Measurements from ENCODE around the gene ACKR2. TPM values are rescaled to one million over a fixed set of nuclear protein-coding genes. Genes with fewer than 3 reads are reported as not detected.
"Not testable (repeated sequence)": the region's sequence is repeated elsewhere in the genome, so short reads cannot be mapped to it uniquely, and the experiment has no call there.

Gene ACKR2
- total RNA-seq, 2 experiments from 2014 or later, result 2.8 to 2.9 TPM

GRCh38 chr3:42811118-42811883 lies 2.1 kb downstream of the ACKR2 start:
- H3K36me3 Mint-ChIP-seq, H3K4me3 Mint-ChIP-seq, H3K9me3 Mint-ChIP-seq, H3K27ac Mint-ChIP-seq, DNase-seq, H3K4me1 Mint-ChIP-seq, H3K27me3 Mint-ChIP-seq: not testable (repeated sequence)

DNA sequence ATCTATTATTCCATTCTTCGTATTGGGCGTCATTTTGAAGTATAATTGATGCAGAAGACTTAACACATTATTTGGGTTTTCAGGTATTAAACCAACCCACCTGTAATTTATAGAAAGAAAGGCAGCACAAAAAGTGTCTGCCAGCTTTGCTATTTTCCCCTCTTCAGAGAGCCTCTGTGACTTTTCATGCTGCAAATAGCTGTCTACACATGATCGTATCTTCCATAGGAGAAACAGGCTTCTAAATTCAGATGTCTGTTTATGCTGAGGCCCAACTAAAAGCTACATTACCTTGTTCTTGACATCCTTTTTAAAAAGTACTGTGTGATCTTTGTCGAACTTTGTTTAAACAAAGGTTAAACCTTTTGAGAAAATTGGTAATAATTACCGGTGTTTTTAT lies 5.0 kb downstream of the ACKR2 start:
- H3K36me3 Mint-ChIP-seq, result no peaks in the 10 kb centered on the region
- no peak overlapping the region for H3K4me3 Mint-ChIP-seq
- no peaks in the 10 kb centered on the region for H3K4me1 Mint-ChIP-seq
- H3K9me3 Mint-ChIP-seq, result no peaks in the 10 kb centered on the region
- H3K27me3 Mint-ChIP-seq, result no peaks in the 10 kb centered on the region
- no peak overlapping the region for H3K27ac Mint-ChIP-seq
- no peak for DNase-seq

- H3K36me3 Mint-ChIP-seq, result no peaks in the 10 kb centered on the region
- no peak for DNase-seq
These were observed 5.8 kb downstream of the ACKR2 start for GRCh38 chr3:42814914-42815507.

DNA sequence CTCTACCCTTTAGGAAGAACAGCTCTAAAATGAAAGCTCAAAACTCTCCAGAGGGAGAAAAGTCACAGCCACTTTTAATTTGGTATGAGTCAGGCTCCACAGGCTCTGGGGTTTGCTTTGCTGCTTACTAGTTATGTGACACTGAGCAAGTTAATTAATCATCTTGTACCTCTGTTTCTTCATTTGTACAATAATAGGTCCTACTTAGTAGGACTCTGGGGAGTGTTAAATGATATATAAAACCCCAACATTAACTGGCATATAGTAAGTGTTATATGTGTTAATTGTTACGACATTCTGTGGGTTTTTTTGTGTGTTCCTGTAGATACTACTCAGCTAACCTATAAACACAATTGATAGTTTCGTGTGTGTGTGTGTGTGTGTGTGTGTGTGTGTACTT lies 6.6 kb downstream of the ACKR2 start:
- Mint-ChIP-seq H3K27ac (no peak overlapping the region), H3K36me3 (no peaks in the 10 kb centered on the region), H3K9me3 (no peaks in the 10 kb centered on the region), H3K4me3 (no peak overlapping the region), H3K27me3 (no peaks in the 10 kb centered on the region), H3K4me1 (no peaks in the 10 kb centered on the region)
- DNase-seq, result no peak

More at GRCh38 chr3:42814914-42815507, 5.8 kb downstream of the ACKR2 start:
- no peak overlapping the region for H3K4me3 Mint-ChIP-seq
- no peaks in the 10 kb centered on the region for H3K27me3 Mint-ChIP-seq
- H3K27ac Mint-ChIP-seq, result no peak overlapping the region
- H3K9me3 Mint-ChIP-seq, result no peaks in the 10 kb centered on the region
- H3K4me1 Mint-ChIP-seq, result no peaks in the 10 kb centered on the region

DNA sequence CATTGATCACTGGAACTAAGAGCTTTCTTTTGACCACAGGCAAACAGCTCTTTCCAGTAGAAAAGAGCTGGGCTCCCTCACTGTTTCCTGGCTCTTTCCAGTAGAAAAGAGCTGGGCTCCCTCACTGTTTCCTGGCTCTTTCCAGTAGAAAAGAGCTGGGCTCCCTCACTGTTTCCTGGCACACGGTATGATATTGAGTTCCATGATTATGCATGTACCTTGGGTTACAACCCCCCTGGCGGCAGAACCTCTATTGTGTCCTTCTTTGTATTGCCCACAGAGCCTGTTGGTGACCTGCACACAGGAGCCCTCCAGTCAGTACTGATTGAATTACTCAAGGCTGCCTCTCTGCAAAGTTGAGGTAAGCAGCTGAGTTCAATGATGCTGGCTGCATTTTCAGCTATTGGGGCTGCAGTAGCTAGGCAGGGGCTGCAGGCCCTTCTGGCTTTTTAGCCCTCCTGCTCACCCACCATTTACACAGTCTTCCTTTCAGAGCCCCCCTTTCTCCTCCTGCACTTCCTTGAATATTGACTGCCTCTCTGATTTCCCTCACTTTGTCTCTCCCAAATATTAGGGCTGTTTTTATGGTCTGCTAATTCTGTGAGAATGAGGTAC lies 10.2 kb downstream of the ACKR2 start:
- no peak for DNase-seq
- Mint-ChIP-seq H3K27ac (no peak overlapping the region), H3K4me3 (no peak overlapping the region), H3K27me3 (no peaks in the 10 kb centered on the region), H3K4me1 (no peaks in the 10 kb centered on the region), H3K9me3 (no peaks in the 10 kb centered on the region), H3K36me3 (no peaks in the 10 kb centered on the region)

DNA sequence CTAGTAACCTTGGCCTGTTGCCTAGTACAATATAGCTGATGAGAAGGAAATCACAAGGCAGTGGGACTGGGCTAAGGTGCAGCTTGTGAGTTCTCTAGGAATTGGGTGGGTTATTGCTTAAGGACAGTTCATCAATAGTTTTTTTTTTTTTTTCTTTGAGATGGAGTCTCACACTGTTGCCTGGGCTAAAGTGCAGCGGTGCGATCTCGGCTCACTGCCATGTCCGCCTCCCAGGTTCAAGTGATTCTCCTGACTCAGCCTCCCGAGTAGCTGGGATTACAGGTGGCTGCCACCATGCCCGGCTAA lies 11.5 kb downstream of the ACKR2 start:
- H3K9me3 Mint-ChIP-seq, result no peaks in the 10 kb centered on the region
- H3K27me3 Mint-ChIP-seq, result no peaks in the 10 kb centered on the region
- H3K4me1 Mint-ChIP-seq, result no peaks in the 10 kb centered on the region
- no peak overlapping the region for H3K4me3 Mint-ChIP-seq
- DNase-seq, result no peak
- no peak overlapping the region for H3K27ac Mint-ChIP-seq
- H3K36me3 Mint-ChIP-seq, result no peaks in the 10 kb centered on the region

DNA sequence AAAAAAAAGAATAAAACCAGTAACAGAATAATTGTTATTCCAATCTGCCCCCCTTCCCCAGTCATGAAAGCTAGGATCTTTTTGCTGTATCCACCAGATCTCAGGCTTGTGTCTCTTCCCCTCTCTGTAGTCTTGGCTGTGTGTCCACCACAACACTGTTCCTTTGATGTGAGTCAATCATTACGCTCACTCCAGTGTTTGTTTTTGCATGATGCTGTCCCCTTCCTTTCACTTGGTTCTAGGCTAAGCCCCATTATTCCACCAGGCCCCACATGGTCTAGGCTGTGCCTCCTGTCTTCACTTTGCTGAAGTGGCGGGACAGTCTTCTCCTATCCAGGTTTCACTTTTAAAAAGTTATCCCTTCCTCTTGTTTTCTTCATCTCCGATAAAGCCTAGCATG lies 13.6 kb downstream of the ACKR2 start:
- H3K4me1 Mint-ChIP-seq, result no peaks in the 10 kb centered on the region
- H3K9me3 Mint-ChIP-seq, result no peaks in the 10 kb centered on the region
- no peaks in the 10 kb centered on the region for H3K36me3 Mint-ChIP-seq
- DNase-seq, result no peak
- H3K27me3 Mint-ChIP-seq, result peaks cover 10% of the 10 kb centered on the region
- H3K27ac Mint-ChIP-seq, result no peak overlapping the region
- H3K4me3 Mint-ChIP-seq, result no peak overlapping the region

DNA sequence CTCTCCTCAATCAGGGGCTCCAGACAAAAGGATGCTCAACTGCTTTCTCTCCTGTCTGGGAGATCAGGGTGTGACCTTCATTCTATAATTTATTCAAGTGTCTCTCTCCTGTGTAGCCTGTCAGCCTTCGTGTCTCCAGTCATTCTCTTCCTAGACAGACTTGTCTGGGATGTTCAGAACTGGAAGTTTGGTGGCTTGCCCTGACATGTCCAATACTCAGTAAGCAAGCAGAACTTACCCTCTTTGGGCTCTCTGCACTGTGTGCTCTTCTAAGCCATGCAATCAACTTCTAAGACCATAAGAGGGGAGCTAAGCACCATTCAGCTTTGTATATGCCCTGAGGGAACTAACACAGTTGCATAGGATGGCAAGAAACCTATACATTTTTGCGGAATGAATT lies 14.1 kb downstream of the ACKR2 start:
- no peaks in the 10 kb centered on the region for H3K4me1 Mint-ChIP-seq
- H3K9me3 Mint-ChIP-seq, result no peaks in the 10 kb centered on the region
- no peak overlapping the region for H3K27ac Mint-ChIP-seq
- peaks cover 10% of the 10 kb centered on the region for H3K27me3 Mint-ChIP-seq
- no peaks in the 10 kb centered on the region for H3K36me3 Mint-ChIP-seq
- no peak overlapping the region for H3K4me3 Mint-ChIP-seq
- no peak for DNase-seq

- Mint-ChIP-seq H3K27me3 (peaks cover 13% of the 10 kb centered on the region), H3K4me1 (peaks cover 3% of the 10 kb centered on the region), H3K4me3 (no peak overlapping the region), H3K27ac (no peak overlapping the region), H3K36me3 (no peaks in the 10 kb centered on the region), H3K9me3 (no peaks in the 10 kb centered on the region)
- DNase-seq, result no peak
These were observed 16.9 kb downstream of the ACKR2 start for GRCh38 chr3:42826141-42826540.

GRCh38 chr3:42827023-42827422 lies 17.8 kb downstream of the ACKR2 start:
- no peaks in the 10 kb centered on the region for H3K36me3 Mint-ChIP-seq
- no peak for DNase-seq
- H3K27me3 Mint-ChIP-seq, result peaks cover 13% of the 10 kb centered on the region
- H3K4me1 Mint-ChIP-seq, result peaks cover 5% of the 10 kb centered on the region
- no peak overlapping the region for H3K27ac Mint-ChIP-seq
- no peaks in the 10 kb centered on the region for H3K9me3 Mint-ChIP-seq
- no peak overlapping the region for H3K4me3 Mint-ChIP-seq

GRCh38 chr3:42827654-42828053 lies 18.4 kb downstream of the ACKR2 start:
- Mint-ChIP-seq H3K9me3 (no peaks in the 10 kb centered on the region), H3K4me1 (peaks cover 5% of the 10 kb centered on the region), H3K36me3 (no peaks in the 10 kb centered on the region), H3K27ac (no peak overlapping the region), H3K27me3 (peaks cover 13% of the 10 kb centered on the region), H3K4me3 (no peak overlapping the region)
- no peak for DNase-seq

DNA sequence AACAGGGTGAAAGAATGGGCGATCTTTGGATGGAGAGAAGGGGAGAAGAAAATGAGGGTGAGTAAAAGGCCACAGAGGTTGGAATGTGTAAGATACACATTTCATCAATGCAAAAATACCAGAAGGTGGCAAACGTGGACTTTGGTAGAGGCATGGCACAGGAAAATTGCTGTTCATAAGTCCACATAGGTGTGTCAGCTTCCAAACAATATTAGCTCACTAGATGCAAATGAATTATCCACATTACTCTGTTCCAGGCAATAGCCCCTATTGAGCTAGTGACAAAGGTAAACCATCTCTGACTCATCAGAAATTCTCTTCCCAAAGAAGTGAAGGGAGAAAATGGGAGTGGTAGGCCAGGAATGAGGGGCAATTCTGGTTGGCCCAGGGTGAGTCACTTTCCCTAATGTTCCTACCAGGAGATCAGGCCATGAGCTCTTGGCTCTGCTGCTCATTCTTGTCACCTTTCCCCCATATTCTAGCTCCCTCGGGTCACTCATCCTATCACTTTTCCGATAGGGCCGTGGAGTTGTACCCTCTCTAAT lies 19.9 kb downstream of the ACKR2 start:
- Mint-ChIP-seq H3K27ac (no peak overlapping the region), H3K4me3 (no peak overlapping the region), H3K27me3 (peaks cover 13% of the 10 kb centered on the region), H3K4me1 (peaks cover 5% of the 10 kb centered on the region), H3K36me3 (no peaks in the 10 kb centered on the region), H3K9me3 (no peaks in the 10 kb centered on the region)
- DNase-seq, result no peak

- Mint-ChIP-seq H3K36me3 (no peaks in the 10 kb centered on the region), H3K27ac (no peak overlapping the region), H3K4me1 (peaks cover 5% of the 10 kb centered on the region), H3K9me3 (no peaks in the 10 kb centered on the region), H3K4me3 (no peak overlapping the region), H3K27me3 (peaks cover 13% of the 10 kb centered on the region)
- no peak for DNase-seq
These were observed 20.6 kb downstream of the ACKR2 start for GRCh38 chr3:42829628-42830436.

GRCh38 chr3:42830437-42831320 lies 21.4 kb downstream of the ACKR2 start:
- H3K27ac Mint-ChIP-seq, result no peak overlapping the region
- no peaks in the 10 kb centered on the region for H3K36me3 Mint-ChIP-seq
- no peak overlapping the region for H3K4me3 Mint-ChIP-seq
- H3K9me3 Mint-ChIP-seq, result no peaks in the 10 kb centered on the region
- no peak for DNase-seq
- peaks cover 13% of the 10 kb centered on the region for H3K27me3 Mint-ChIP-seq
- peaks cover 5% of the 10 kb centered on the region for H3K4me1 Mint-ChIP-seq

All from activated naive CD8-positive, alpha-beta T cell treated with anti-CD3 and anti-CD28 coated beads for 36 hours (primary cell).